GM23338 (cell line): ENCODE measurements around the gene STAMBPL1. TPM values are rescaled to one million over a fixed set of nuclear protein-coding genes. Genes with fewer than 3 reads are reported as not detected.

Source experiments
- ATAC-seq: fragments of 200-7000 bp; cut with Tn5 transposase; 3 replicates; pipeline ENCODE4 v1.9.1; 2020
- DNase-seq: peaks from one replicate; pipeline ENCODE4 v3.0.0-alpha.2; 2015; ENCODE audit warnings: low spot score
- H2AFZ ChIP-seq: fragments of 200-600 bp; sonication (generic); 2 replicates; pipeline ENCODE4 v1.8.0; 2016; ENCODE audit warnings: antibody characterized with exemption, mild to moderate bottlenecking, moderate library complexity
- H3F3A ChIP-seq: fragments of 200-600 bp; sonication (generic); replicated peaks from 2 replicates; pipeline ENCODE4 v1.8.0; 2017; ENCODE audit warnings: antibody characterized with exemption, mixed run types, low read depth
- H3K27ac ChIP-seq: fragments of 200-600 bp; sonication (generic); 2 replicates; pipeline ENCODE4 v1.6.1; 2016; ENCODE audit warnings: low read depth
- H3K27me3 ChIP-seq: fragments of 200-600 bp; sonication (generic); 2 replicates; pipeline ENCODE4 v1.8.0; 2016; ENCODE audit warnings: mild to moderate bottlenecking, mixed run types, moderate library complexity; ENCODE audit not compliant: insufficient read depth
- H3K36me3 ChIP-seq: fragments of 200-600 bp; sonication (generic); 2 replicates; pipeline ENCODE4 v1.8.0; 2016; ENCODE audit warnings: mild to moderate bottlenecking; ENCODE audit not compliant: insufficient read depth
- H3K4me1 ChIP-seq: fragments of 200-600 bp; sonication (generic); 2 replicates; pipeline ENCODE4 v1.8.0; 2016; ENCODE audit warnings: mild to moderate bottlenecking, moderate library complexity; ENCODE audit not compliant: insufficient read depth
- H3K4me2 ChIP-seq: fragments of 200-600 bp; sonication (generic); 2 replicates; pipeline ENCODE4 v1.7.1; 2017; ENCODE audit warnings: mixed run types
- H3K4me3 ChIP-seq: fragments of 200-600 bp; sonication (generic); 2 replicates; pipeline ENCODE4 v1.6.1; 2016; ENCODE audit warnings: mixed run types
- H3K79me2 ChIP-seq: fragments of 200-600 bp; sonication (generic); replicated peaks from 2 replicates; pipeline ENCODE4 v1.8.0; 2017; ENCODE audit warnings: mild to moderate bottlenecking; ENCODE audit not compliant: insufficient read depth
- H3K9me2 ChIP-seq: fragments of 200-600 bp; sonication (generic); 2 replicates; pipeline ENCODE4 v1.8.0; 2017; ENCODE audit not compliant: insufficient read depth
- H4K20me1 ChIP-seq: fragments of 200-600 bp; sonication (generic); replicated peaks from 2 replicates; pipeline ENCODE4 v1.8.0; 2017; ENCODE audit warnings: mild to moderate bottlenecking; ENCODE audit not compliant: insufficient read depth
- H3K27ac Mint-ChIP-seq: 2 replicates; pipeline ENCODE4 v1.8.0; 2020; ENCODE audit warnings: inconsistent platforms, mild to moderate bottlenecking, moderate library complexity, mixed read lengths
- H3K27me3 Mint-ChIP-seq: 3 replicates; pipeline ENCODE4 v1.8.0; 2022; ENCODE audit warnings: low read depth, mild to moderate bottlenecking, moderate library complexity, mixed read lengths, inconsistent platforms; ENCODE audit not compliant: insufficient read depth, poor library complexity
- H3K36me3 Mint-ChIP-seq: 3 replicates; pipeline ENCODE4 v1.8.0; 2021; ENCODE audit warnings: low read depth, mild to moderate bottlenecking, inconsistent platforms, moderate library complexity, mixed read lengths
- H3K4me1 Mint-ChIP-seq: 3 replicates; pipeline ENCODE4 v1.8.0; 2020; ENCODE audit warnings: mild to moderate bottlenecking, inconsistent platforms, mixed read lengths
- H3K4me3 Mint-ChIP-seq: 3 replicates; pipeline ENCODE4 v1.8.0; 2021; ENCODE audit warnings: moderate library complexity, mild to moderate bottlenecking, inconsistent platforms, mixed read lengths
- H3K9me3 Mint-ChIP-seq: 3 replicates; pipeline ENCODE4 v1.8.0; 2020; ENCODE audit warnings: moderate library complexity, mild to moderate bottlenecking, inconsistent platforms, mixed read lengths
- EZH2 ChIP-seq: fragments of 200-600 bp; sonication (generic); IDR thresholded peaks from one replicate; pipeline ENCODE4 v1.8.0; 2017; ENCODE audit warnings: antibody characterized with exemption, mild to moderate bottlenecking, low read depth; ENCODE audit not compliant: unreplicated experiment
- EZH2phosphoT487 ChIP-seq: fragments of 200-600 bp; sonication (generic); IDR thresholded peaks from one replicate; pipeline ENCODE4 v1.8.1; 2018; ENCODE audit warnings: antibody characterized with exemption; ENCODE audit not compliant: unreplicated experiment
- ZNF114 ChIP-seq: fragments of 250-450 bp; sonication (Bioruptor Pico); IDR thresholded peaks from 2 replicates; pipeline ENCODE4 v1.5.0; 2020; ENCODE audit warnings: mild to moderate bottlenecking, moderate library complexity
- ZNF331 ChIP-seq: fragments of 250-450 bp; sonication (Bioruptor Pico); IDR thresholded peaks from 2 replicates; pipeline ENCODE4 v1.5.0; 2020; ENCODE audit warnings: low read depth, mild to moderate bottlenecking, moderate library complexity
- polyA plus RNA-seq: library from polyadenylated mRNA; unstranded; fragments of >200 nt; fragmentation: Nextera tagmentation; extraction: Ambion mirVana; gene quantifications from 2 replicates; pipeline ENCODE4 v1.2.1, GENCODE V29; 2016
- total RNA-seq: library from RNA; depleted of rRNA; stranded (reverse); fragments of >200 nt; shearing (Covaris generic); gene quantifications from 2 replicates; pipeline ENCODE4 v1.2.3, GENCODE V29; 2014
- TF ChIP-seq, protein P1 (sequence below): fragments of 250-450 bp; sonication (Bioruptor Pico); IDR thresholded peaks from 2 replicates; pipeline ENCODE4 v1.5.0; 2020; ENCODE audit warnings: mild to moderate bottlenecking, moderate library complexity
- TF ChIP-seq, protein P2 (sequence below): IDR thresholded peaks from 2 replicates; pipeline ENCODE4 v1.6.1; 2016; ENCODE audit warnings: antibody characterized with exemption
- TF ChIP-seq, protein P3 (sequence below), 2 experiments: fragments of 200-600 bp in 1 of 2; sonication (generic) in 1 of 2; conservative IDR thresholded peaks; 2 replicates each; pipeline versions ENCODE4 v1.5.1 to v1.6.1; 2016 to 2017; ENCODE audit warnings: antibody characterized with exemption in 2 of 2, low read depth in 2 of 2, mild to moderate bottlenecking in 2 of 2, moderate library complexity in 1 of 2

STAMBPL1 gene
- total and polyA plus RNA-seq, 2 experiments from 2014 or later: 2.5 to 11.5 TPM

DNA sequence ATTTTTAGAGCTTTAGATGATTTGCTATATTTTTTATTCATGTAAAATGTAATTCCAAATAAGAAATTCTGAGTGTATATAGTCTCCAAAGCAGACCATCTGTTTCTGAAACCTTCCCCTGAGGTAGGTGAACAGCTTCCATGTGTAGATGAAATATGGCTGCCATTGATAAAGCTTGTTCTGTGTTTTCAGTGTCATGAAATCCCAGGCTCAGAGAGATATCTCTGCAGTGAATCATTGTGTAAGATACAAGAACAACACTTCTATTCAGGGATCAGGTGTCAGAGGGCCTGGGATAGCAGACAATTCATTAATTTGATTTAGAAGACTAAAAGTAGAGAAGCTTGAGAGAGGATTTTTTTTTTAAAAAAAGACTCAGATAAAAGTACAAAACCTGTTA, 43.5 kb downstream of the STAMBPL1 start:
- Histone ChIP-seq H3K9me2 (no peaks in the 10 kb centered on the region), H3K36me3 (no peaks in the 10 kb centered on the region), H3K4me3 (no peak overlapping the region), H3K79me2 (no peaks in the 10 kb centered on the region), H2AFZ (no peak overlapping the region), H3K27me3 (no peaks in the 10 kb centered on the region), H4K20me1 (no peaks in the 10 kb centered on the region), H3F3A (no peaks in the 10 kb centered on the region), H3K27ac (no peak overlapping the region), H3K4me1 (no peaks in the 10 kb centered on the region), H3K4me2 (no peak overlapping the region)
- H3K4me3 Mint-ChIP-seq: no peak overlapping the region
- TF ChIP-seq EZH2 (no peak), ZNF114 (CRISPR knock-in tag) (no peak), ZNF331 (no peak)
- TF ChIP-seq, protein P1, sequence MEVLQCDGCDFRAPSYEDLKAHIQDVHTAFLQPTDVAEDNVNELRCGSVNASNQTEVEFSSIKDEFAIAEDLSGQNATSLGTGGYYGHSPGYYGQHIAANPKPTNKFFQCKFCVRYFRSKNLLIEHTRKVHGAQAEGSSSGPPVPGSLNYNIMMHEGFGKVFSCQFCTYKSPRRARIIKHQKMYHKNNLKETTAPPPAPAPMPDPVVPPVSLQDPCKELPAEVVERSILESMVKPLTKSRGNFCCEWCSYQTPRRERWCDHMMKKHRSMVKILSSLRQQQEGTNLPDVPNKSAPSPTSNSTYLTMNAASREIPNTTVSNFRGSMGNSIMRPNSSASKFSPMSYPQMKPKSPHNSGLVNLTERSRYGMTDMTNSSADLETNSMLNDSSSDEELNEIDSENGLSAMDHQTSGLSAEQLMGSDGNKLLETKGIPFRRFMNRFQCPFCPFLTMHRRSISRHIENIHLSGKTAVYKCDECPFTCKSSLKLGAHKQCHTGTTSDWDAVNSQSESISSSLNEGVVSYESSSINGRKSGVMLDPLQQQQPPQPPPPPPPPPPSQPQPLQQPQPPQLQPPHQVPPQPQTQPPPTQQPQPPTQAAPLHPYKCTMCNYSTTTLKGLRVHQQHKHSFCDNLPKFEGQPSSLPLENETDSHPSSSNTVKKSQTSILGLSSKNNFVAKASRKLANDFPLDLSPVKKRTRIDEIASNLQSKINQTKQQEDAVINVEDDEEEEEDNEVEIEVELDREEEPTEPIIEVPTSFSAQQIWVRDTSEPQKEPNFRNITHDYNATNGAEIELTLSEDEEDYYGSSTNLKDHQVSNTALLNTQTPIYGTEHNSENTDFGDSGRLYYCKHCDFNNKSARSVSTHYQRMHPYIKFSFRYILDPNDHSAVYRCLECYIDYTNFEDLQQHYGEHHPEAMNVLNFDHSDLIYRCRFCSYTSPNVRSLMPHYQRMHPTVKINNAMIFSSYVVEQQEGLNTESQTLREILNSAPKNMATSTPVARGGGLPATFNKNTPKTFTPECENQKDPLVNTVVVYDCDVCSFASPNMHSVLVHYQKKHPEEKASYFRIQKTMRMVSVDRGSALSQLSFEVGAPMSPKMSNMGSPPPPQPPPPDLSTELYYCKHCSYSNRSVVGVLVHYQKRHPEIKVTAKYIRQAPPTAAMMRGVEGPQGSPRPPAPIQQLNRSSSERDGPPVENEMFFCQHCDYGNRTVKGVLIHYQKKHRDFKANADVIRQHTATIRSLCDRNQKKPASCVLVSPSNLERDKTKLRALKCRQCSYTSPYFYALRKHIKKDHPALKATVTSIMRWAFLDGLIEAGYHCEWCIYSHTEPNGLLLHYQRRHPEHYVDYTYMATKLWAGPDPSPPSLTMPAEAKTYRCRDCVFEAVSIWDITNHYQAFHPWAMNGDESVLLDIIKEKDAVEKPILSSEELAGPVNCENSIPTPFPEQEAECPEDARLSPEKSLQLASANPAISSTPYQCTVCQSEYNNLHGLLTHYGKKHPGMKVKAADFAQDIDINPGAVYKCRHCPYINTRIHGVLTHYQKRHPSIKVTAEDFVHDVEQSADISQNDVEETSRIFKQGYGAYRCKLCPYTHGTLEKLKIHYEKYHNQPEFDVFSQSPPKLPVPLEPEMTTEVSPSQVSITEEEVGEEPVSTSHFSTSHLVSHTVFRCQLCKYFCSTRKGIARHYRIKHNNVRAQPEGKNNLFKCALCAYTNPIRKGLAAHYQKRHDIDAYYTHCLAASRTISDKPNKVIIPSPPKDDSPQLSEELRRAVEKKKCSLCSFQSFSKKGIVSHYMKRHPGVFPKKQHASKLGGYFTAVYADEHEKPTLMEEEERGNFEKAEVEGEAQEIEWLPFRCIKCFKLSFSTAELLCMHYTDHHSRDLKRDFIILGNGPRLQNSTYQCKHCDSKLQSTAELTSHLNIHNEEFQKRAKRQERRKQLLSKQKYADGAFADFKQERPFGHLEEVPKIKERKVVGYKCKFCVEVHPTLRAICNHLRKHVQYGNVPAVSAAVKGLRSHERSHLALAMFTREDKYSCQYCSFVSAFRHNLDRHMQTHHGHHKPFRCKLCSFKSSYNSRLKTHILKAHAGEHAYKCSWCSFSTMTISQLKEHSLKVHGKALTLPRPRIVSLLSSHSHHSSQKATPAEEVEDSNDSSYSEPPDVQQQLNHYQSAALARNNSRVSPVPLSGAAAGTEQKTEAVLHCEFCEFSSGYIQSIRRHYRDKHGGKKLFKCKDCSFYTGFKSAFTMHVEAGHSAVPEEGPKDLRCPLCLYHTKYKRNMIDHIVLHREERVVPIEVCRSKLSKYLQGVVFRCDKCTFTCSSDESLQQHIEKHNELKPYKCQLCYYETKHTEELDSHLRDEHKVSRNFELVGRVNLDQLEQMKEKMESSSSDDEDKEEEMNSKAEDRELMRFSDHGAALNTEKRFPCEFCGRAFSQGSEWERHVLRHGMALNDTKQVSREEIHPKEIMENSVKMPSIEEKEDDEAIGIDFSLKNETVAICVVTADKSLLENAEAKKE (CRISPR knock-in tag): no peak
- no peaks in the 10 kb centered on the region for H3K9me3 Mint-ChIP-seq
- ATAC-seq (no peak), DNase-seq (no peak)
- H3K27me3 Mint-ChIP-seq: no peaks in the 10 kb centered on the region
- no peak overlapping the region for H3K27ac Mint-ChIP-seq
- no peaks in the 10 kb centered on the region for H3K36me3 Mint-ChIP-seq
- H3K4me1 Mint-ChIP-seq: peaks cover 13% of the 10 kb centered on the region; the same call in 2 of the 3 replicates

GRCh38 chr10:88926566-88927415, 46.7 kb downstream of the STAMBPL1 start:
- H3K27ac Mint-ChIP-seq: peak overlapping the region; percentile 38; the same call in 1 of the 2 replicates
- H3K9me3 Mint-ChIP-seq: no peaks in the 10 kb centered on the region
- Histone ChIP-seq H2AFZ (no peak overlapping the region), H4K20me1 (no peaks in the 10 kb centered on the region), H3K36me3 (no peaks in the 10 kb centered on the region), H3K4me1 (no peaks in the 10 kb centered on the region), H3K4me2 (0 out of 2 replicates have a peak overlapping the region, but pooled peaks have one; percentile 29), H3K27me3 (no peaks in the 10 kb centered on the region), H3K79me2 (no peaks in the 10 kb centered on the region), H3K4me3 (no peak overlapping the region), H3K27ac (no peak overlapping the region), H3K9me2 (no peaks in the 10 kb centered on the region), H3F3A (no peaks in the 10 kb centered on the region)
- no peaks in the 10 kb centered on the region for H3K27me3 Mint-ChIP-seq
- H3K4me3 Mint-ChIP-seq: no peak overlapping the region
- DNase-seq (no peak), ATAC-seq (no peak)
- H3K4me1 Mint-ChIP-seq: peaks cover 13% of the 10 kb centered on the region; the same call in 2 of the 3 replicates
- no peaks in the 10 kb centered on the region for H3K36me3 Mint-ChIP-seq
- no peak for TF ChIP-seq EZH2phosphoT487
- TF ChIP-seq, protein P2, sequence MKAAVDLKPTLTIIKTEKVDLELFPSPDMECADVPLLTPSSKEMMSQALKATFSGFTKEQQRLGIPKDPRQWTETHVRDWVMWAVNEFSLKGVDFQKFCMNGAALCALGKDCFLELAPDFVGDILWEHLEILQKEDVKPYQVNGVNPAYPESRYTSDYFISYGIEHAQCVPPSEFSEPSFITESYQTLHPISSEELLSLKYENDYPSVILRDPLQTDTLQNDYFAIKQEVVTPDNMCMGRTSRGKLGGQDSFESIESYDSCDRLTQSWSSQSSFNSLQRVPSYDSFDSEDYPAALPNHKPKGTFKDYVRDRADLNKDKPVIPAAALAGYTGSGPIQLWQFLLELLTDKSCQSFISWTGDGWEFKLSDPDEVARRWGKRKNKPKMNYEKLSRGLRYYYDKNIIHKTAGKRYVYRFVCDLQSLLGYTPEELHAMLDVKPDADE: no peak
- TF ChIP-seq, protein P3, sequence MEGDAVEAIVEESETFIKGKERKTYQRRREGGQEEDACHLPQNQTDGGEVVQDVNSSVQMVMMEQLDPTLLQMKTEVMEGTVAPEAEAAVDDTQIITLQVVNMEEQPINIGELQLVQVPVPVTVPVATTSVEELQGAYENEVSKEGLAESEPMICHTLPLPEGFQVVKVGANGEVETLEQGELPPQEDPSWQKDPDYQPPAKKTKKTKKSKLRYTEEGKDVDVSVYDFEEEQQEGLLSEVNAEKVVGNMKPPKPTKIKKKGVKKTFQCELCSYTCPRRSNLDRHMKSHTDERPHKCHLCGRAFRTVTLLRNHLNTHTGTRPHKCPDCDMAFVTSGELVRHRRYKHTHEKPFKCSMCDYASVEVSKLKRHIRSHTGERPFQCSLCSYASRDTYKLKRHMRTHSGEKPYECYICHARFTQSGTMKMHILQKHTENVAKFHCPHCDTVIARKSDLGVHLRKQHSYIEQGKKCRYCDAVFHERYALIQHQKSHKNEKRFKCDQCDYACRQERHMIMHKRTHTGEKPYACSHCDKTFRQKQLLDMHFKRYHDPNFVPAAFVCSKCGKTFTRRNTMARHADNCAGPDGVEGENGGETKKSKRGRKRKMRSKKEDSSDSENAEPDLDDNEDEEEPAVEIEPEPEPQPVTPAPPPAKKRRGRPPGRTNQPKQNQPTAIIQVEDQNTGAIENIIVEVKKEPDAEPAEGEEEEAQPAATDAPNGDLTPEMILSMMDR (conservative IDR thresholded peaks at IDR 0.05; ENCODE audit: low read depth in 2 of 2): no peak
